Right lobe of liver (tissue), 4 donors: Measurements from ENCODE around the gene RPS6KC1.

ENCODE experiments used
- POLR2A ChIP-seq: fragments of 450-650 bp; IDR thresholded peaks from one replicate; pipeline ENCODE4 v1.6.1; 2017; ENCODE audit warnings: antibody characterized with exemption, mild to moderate bottlenecking
- TF ChIP-seq, protein P1 (sequence below), 4 donors: fragments of 200-600 bp in 3 of 4; fragments of 450-650 bp in 1 of 4; IDR thresholded peaks; one replicate each; pipeline versions ENCODE4 v1.5.1 to v1.8.0; 2016 to 2022; ENCODE audit warnings: antibody characterized with exemption in 4 of 4, mild to moderate bottlenecking in 2 of 4
- donor health status: DM: no; HTN: no; CAD: no.
- donor health status: DM: no; HTN: no; CAD: no.
- donor health status: DM: no; HTN: yes; CAD: no.

DNA sequence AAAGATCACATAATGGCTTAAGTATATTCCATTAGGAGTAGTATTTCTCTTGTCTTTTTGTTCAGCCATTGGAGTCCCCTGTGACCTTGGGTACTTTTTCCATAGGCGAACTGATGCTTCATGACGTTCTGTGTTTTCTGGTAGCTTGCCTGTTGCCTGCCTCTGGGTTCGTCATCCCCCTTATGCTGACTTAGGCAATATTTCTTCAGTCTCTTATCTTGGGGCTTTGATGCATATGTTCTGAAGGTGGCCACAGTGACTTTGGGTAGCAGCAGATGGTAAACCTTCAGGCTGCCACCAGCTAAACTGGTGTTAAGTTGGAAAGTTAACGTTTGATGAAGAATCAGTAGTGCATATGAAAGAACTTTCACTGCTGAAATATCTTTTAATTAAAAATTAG lies 170.2 kb downstream of the RPS6KC1 start:
- TF ChIP-seq, protein P1, sequence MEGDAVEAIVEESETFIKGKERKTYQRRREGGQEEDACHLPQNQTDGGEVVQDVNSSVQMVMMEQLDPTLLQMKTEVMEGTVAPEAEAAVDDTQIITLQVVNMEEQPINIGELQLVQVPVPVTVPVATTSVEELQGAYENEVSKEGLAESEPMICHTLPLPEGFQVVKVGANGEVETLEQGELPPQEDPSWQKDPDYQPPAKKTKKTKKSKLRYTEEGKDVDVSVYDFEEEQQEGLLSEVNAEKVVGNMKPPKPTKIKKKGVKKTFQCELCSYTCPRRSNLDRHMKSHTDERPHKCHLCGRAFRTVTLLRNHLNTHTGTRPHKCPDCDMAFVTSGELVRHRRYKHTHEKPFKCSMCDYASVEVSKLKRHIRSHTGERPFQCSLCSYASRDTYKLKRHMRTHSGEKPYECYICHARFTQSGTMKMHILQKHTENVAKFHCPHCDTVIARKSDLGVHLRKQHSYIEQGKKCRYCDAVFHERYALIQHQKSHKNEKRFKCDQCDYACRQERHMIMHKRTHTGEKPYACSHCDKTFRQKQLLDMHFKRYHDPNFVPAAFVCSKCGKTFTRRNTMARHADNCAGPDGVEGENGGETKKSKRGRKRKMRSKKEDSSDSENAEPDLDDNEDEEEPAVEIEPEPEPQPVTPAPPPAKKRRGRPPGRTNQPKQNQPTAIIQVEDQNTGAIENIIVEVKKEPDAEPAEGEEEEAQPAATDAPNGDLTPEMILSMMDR (IDR thresholded peaks at IDR 0.05) = no peak
- TF ChIP-seq POLR2A = no peak
